PFSK-1 (cell line): ENCODE results near the gene CREB3L1.

ENCODE experiments used
- POLR2AphosphoS5 ChIP-seq: IDR thresholded peaks from 2 replicates; pipeline ENCODE4 v1.6.1; 2012; ENCODE audit warnings: low read depth, mild to moderate bottlenecking, control low read depth, low read length, moderate library complexity
- TAF1 ChIP-seq: IDR thresholded peaks from 2 replicates; pipeline ENCODE4 v1.6.1; 2012; ENCODE audit warnings: low read length, control low read depth, borderline replicate concordance; ENCODE audit not compliant: insufficient read depth

DNA sequence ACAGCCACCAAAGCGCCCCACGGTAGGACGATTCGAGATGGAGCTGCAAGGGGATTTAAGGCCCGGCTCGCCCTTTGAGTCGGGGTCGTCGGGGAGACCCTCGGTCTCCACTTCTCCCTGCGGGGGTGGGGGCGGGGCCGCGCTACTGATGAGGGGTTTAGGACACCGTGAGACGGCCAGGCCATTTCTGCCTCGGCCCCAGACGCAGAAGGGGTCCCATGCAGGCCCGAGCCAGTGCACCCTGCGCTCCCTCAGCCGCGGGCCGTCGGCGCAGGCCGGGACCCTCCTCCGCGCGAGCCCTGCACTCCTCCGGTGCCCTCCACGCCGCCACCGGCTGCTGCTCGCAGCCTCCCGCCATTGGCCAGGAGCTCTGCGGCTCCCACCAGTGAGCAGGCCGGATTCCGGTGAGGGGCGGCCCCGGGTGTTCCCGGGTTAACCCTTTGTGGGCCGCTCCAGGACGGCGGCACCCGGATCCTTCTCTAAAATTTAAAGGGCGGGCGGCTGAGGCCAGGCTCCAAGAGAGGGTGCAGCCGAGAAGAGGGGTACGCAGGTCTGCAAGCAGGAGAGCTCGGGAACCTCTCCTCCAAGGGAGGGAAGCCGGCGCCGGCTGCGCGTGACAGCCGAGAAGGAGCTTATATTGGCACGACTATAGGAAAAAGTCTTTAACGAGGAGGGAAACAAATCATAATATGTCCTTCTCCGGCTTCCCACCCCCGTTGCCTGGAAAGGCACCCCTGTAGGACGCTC lies 18.0 kb downstream of the CREB3L1 start:
- TF ChIP-seq POLR2AphosphoS5 (no peak), TAF1 (no peak)
